K562 (cell line): ENCODE data around the gene RPEL1. TPM values are rescaled to one million over a fixed set of nuclear protein-coding genes. Genes with fewer than 3 reads are reported as not detected.

Experiments
- ATAC-seq: fragments of 200-7000 bp; cut with Tn5 transposase; 3 replicates; pipeline ENCODE4 v1.9.1; 2020; ENCODE audit warnings: moderate library complexity
- BruUV-seq: library from RNA; stranded (reverse); fragments of 400-500 nt; replicated peaks from 2 replicates; lab custom pipeline; 2021; lab: Mats Ljungman, UMichigan
- CTCF ChIA-PET: fragments of 300-600 bp; formaldehyde crosslinking; extraction: SDS; loops from one replicate; lab custom pipeline; 2021; ENCODE audit warnings: low intra/inter-chr PET ratio; lab: Yijun Ruan, JAX
- POLR2A ChIA-PET: fragments of 300-600, 350-650 bp; sonication (Branson Sonifier 250); formaldehyde crosslinking; extraction: SDS; loops from one replicate; lab custom pipeline; 2021; ENCODE audit warnings: antibody characterized with exemption, inconsistent platforms; lab: Yijun Ruan, JAX
- DNase-seq, 4 experiments: peaks; one replicate each; pipeline versions ENCODE4 v3.0.0 to v3.0.0-alpha.2; 2011 to 2018; ENCODE audit warnings: low spot score in 3 of 4, mixed read lengths in 3 of 4; ENCODE audit errors: extremely low read depth in 1 of 4
- FAIRE-seq: peaks from 2 replicates; lab custom pipeline; 2011; peaks lifted over from hg19 to GRCh38; lab: Jason Lieb, UNC
- H2AFZ ChIP-seq: 2 replicates; pipeline ENCODE4 v1.6.0; 2011; ENCODE audit warnings: low read depth, low read length, control low read depth, inconsistent platforms
- H3K27ac ChIP-seq: fragments of 200-600 bp; 3 replicates; pipeline ENCODE4 v1.8.0; 2011; ENCODE audit warnings: low read depth, mild to moderate bottlenecking, control low read depth, inconsistent platforms, low read length, moderate library complexity, mixed read lengths; ENCODE audit errors: extremely low read depth
- H3K27me3 ChIP-seq, 2 experiments: fragments of 300-600 bp in 1 of 2; 2 replicates in 1 of 2; 3 replicates in 1 of 2; pipeline versions ENCODE4 v1.6.0 to v1.8.0; 2011; ENCODE audit warnings: inconsistent platforms in 2 of 2, low read length in 2 of 2, mild to moderate bottlenecking in 1 of 2, mixed read lengths in 1 of 2, moderate library complexity in 1 of 2; ENCODE audit not compliant: control insufficient read depth in 2 of 2, insufficient read depth in 2 of 2
- H3K36me3 ChIP-seq: fragments of 300-600 bp; 3 replicates; pipeline ENCODE4 v1.8.0; 2011; ENCODE audit warnings: mild to moderate bottlenecking, low read length, inconsistent platforms; ENCODE audit not compliant: control insufficient read depth, insufficient read depth
- H3K4me1 ChIP-seq, 2 experiments: fragments of 200-600 bp in 1 of 2; replicated peaks in 1 of 2; 2 replicates in 1 of 2; 3 replicates in 1 of 2; pipeline versions ENCODE4 v1.5.1 to v1.8.0; 2011; ENCODE audit warnings: inconsistent platforms in 2 of 2, low read length in 2 of 2, mild to moderate bottlenecking in 1 of 2, mixed read lengths in 1 of 2, moderate library complexity in 1 of 2; ENCODE audit not compliant: control insufficient read depth in 2 of 2, insufficient read depth in 2 of 2
- H3K4me2 ChIP-seq: 2 replicates; pipeline ENCODE4 v1.6.1; 2011; ENCODE audit warnings: low read length, control low read depth, inconsistent platforms, mixed read lengths; ENCODE audit not compliant: insufficient read depth
- H3K4me3 ChIP-seq: fragments of 200-600 bp; sonication (generic), shearing (Covaris generic); 2 replicates; pipeline ENCODE4 v1.5.1; 2016; ENCODE audit warnings: control low read depth, inconsistent platforms
- H3K79me2 ChIP-seq: fragments of 200-600 bp; 3 replicates; pipeline ENCODE4 v1.8.0; 2011; ENCODE audit warnings: low read length, inconsistent platforms; ENCODE audit not compliant: control insufficient read depth, insufficient read depth
- H3K9ac ChIP-seq, 2 experiments: 2 replicates each; pipeline versions ENCODE4 v1.6.0 to v1.6.1; 2011; ENCODE audit warnings: low read depth in 2 of 2, low read length in 2 of 2, control low read depth in 1 of 2, inconsistent platforms in 1 of 2, mild to moderate bottlenecking in 1 of 2, mixed read lengths in 1 of 2; ENCODE audit not compliant: insufficient read depth in 1 of 2
- H3K9me1 ChIP-seq: one replicate; pipeline ENCODE4 v1.6.0; 2011; ENCODE audit warnings: inconsistent platforms, mild to moderate bottlenecking, low read length, moderate library complexity; ENCODE audit not compliant: control insufficient read depth, insufficient read depth
- H3K9me3 ChIP-seq: replicated peaks from 2 replicates; pipeline ENCODE4 v1.5.1; 2011; ENCODE audit warnings: low read depth, low read length, inconsistent platforms; ENCODE audit not compliant: control insufficient read depth, insufficient read depth
- H4K20me1 ChIP-seq: replicated peaks from 2 replicates; pipeline ENCODE4 v1.6.1; 2011; ENCODE audit warnings: low read length, inconsistent platforms, mixed read lengths; ENCODE audit not compliant: control insufficient read depth, insufficient read depth
- L3MBTL2 ChIP-seq: fragments of 450-650 bp; IDR thresholded peaks from 2 replicates; pipeline ENCODE4 v1.6.1; 2016; ENCODE audit warnings: mild to moderate bottlenecking, moderate library complexity
- WGBS: fragments of 100-300 bp; shearing (Covaris generic); methylation state at CpG from one replicate; pipeline ENCODE4 v1.1.6; 2016; ENCODE audit warnings: low coverage, mixed read lengths; ENCODE audit not compliant: insufficient coverage; ENCODE audit errors: missing lambda C conversion rate; 5-methylcytosine and 5-hydroxymethylcytosine counted together
- in situ Hi-C: fragments of 300-500 bp; cut with MboI; formaldehyde crosslinking; loops from 4 replicates; pipeline ENCODE4 v1.15.0; 2018; ENCODE audit warnings: inconsistent platforms, mixed read lengths
- intact Hi-C: fragments of 100-400 bp; cut with micrococcal nuclease; formaldehyde crosslinking; loops from 2 replicates; pipeline ENCODE4 v1.14.2; 2022
- polyA plus RNA-seq, 8 experiments: library from polyadenylated mRNA; depleted of rRNA in 4 of 8; stranded (reverse) in 5 of 8; unstranded in 3 of 8; fragments of >200 nt; fragmentation: Nextera tagmentation in 2 of 8; fragmentation: Illumina TruSeq in 1 of 8; extraction: Ambion mirVana in 2 of 8; extraction: Trizol in 1 of 8; gene quantifications; 2 replicates each; pipeline versions ENCODE4 v1.2.1 to v1.2.3, GENCODE V29; 2011 to 2014; ENCODE audit warnings: inconsistent platforms in 1 of 8, missing spikeins in 1 of 8
- total RNA-seq, 7 experiments: library from RNA; depleted of rRNA in 6 of 7; stranded (reverse); fragments of >200 nt in 6 of 7; fragmentation: Illumina TruSeq in 2 of 7; extraction: Trizol in 2 of 7; gene quantifications; 2 replicates each; pipeline versions ENCODE4 v1.2.1 to v1.2.3, GENCODE V29; 2011 to 2021; ENCODE audit warnings: low replicate concordance in 1 of 7
- TF ChIP-seq, protein P1 (sequence below): IDR thresholded peaks from 2 replicates; pipeline ENCODE4 v1.6.1; 2016; ENCODE audit warnings: missing genetic modification characterization, missing compliant biosample characterization
- TF ChIP-seq, protein P2 (sequence below): fragments of 450-650 bp; formaldehyde crosslinking; IDR thresholded peaks from 2 replicates; pipeline ENCODE4 v1.4.0; 2022; ENCODE audit warnings: mild to moderate bottlenecking, moderate library complexity
- TF ChIP-seq, protein P3 (sequence below): sonication (generic); IDR thresholded peaks from 2 replicates; pipeline ENCODE4 v1.6.1; 2016

RPEL1 gene
- total and polyA plus RNA-seq, 9 of the 15 experiments (the other 6 are each of a cell fraction or from before 2014, with no cell fraction given): 0.04 to 0.15 (median 0.07) TPM; not detected in 4

DNA sequence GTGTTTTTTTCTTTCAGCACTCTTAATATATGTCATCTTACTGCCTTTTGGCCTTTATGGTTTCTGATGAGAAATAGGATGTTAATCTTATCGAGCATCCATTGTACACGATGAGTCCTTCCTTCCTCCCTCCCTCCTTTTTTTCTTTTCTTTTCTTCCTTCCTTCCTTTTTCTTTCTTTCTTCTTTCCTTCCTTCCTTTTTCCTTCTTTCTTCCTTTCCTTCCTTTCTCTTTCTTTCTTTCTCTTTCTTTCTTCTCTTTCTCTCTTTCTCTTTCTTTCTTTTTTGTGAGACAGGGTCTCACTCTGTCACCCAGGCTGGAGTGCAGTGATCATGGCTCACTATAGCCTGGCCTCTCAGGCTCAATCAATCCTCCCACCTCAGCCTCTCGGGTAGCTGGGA lies 8.4 kb downstream of the RPEL1 start:
- 6% methylated on average over 2 of the region's 3 CpGs for WGBS
- intact Hi-C loops: no loop called here
- POLR2A ChIA-PET: no interaction called here

More for the DNA sequence above, 8.4 kb downstream of the RPEL1 start:
- H3K79me2 ChIP-seq: no peaks in the 10 kb centered on the region
- no peaks in the 10 kb centered on the region for H3K27me3 ChIP-seq
- no peaks in the 10 kb centered on the region for H3K36me3 ChIP-seq
- H4K20me1 ChIP-seq: no peaks in the 10 kb centered on the region
- H3K4me2 ChIP-seq: no peak overlapping the region
- no peaks in the 10 kb centered on the region for H3K9me1 ChIP-seq
- H3K4me1 ChIP-seq: peaks cover 0 to 4% of the 10 kb centered on the region in 2 experiments; a peak in 3 of 5 replicates
- CTCF ChIA-PET: no interaction called here
- H3K4me3 ChIP-seq: no peak overlapping the region
- H3K9ac ChIP-seq: no peak overlapping the region
- BruUV-seq: no TSS peak
- H3K9me3 ChIP-seq: no peaks in the 10 kb centered on the region
- in situ Hi-C loops: no loop called here
- no peak for FAIRE-seq
- no peak for TF ChIP-seq L3MBTL2
- TF ChIP-seq, protein P1, sequence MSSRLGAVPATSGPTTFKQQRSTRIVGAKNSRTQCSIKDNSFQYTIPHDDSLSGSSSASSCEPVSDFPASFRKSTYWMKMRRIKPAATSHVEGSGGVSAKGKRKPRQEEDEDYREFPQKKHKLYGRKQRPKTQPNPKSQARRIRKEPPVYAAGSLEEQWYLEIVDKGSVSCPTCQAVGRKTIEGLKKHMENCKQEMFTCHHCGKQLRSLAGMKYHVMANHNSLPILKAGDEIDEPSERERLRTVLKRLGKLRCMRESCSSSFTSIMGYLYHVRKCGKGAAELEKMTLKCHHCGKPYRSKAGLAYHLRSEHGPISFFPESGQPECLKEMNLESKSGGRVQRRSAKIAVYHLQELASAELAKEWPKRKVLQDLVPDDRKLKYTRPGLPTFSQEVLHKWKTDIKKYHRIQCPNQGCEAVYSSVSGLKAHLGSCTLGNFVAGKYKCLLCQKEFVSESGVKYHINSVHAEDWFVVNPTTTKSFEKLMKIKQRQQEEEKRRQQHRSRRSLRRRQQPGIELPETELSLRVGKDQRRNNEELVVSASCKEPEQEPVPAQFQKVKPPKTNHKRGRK: peak; percentile 88
- TF ChIP-seq, protein P2, sequence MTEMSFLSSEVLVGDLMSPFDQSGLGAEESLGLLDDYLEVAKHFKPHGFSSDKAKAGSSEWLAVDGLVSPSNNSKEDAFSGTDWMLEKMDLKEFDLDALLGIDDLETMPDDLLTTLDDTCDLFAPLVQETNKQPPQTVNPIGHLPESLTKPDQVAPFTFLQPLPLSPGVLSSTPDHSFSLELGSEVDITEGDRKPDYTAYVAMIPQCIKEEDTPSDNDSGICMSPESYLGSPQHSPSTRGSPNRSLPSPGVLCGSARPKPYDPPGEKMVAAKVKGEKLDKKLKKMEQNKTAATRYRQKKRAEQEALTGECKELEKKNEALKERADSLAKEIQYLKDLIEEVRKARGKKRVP (CRISPR knock-in tag): no peak
- TF ChIP-seq, protein P3, sequence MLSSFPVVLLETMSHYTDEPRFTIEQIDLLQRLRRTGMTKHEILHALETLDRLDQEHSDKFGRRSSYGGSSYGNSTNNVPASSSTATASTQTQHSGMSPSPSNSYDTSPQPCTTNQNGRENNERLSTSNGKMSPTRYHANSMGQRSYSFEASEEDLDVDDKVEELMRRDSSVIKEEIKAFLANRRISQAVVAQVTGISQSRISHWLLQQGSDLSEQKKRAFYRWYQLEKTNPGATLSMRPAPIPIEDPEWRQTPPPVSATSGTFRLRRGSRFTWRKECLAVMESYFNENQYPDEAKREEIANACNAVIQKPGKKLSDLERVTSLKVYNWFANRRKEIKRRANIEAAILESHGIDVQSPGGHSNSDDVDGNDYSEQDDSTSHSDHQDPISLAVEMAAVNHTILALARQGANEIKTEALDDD: no peak
- H3K27ac ChIP-seq: no peak overlapping the region
- no peak for ATAC-seq
- DNase-seq: no peak
- no peak overlapping the region for H2AFZ ChIP-seq
